IPS DF 4.7 (cell line): Measurements from ENCODE around the gene PSMG4.

Source experiments
- DNase-seq: peaks from one replicate; pipeline ENCODE4 v3.0.0-alpha.2; 2013; ENCODE audit warnings: low spot score; ENCODE audit errors: extremely low read depth

Gene PSMG4

GRCh38 chr6:3288711-3289663 is 30.2 kb downstream of the PSMG4 start:
- DNase-seq, result no peak

DNA sequence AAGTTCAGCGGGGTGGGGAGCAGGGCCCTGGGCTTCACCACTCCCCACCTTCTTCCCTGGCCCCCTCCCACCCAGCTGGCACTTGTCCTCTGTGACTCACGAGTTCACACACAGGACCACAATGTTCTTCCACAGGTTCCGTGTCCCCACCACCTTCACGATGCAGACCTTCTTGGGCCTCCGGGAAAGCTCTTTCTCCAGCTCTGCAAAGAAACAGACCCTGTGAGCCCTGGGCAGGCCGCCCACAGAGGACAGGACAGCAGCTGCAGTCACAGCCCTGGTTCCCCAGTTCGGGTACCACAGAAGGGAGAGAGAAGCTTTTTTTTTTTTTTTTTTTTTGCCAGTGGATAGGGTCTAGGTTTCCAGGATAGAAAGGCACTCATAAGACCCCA is 30.9 kb downstream of the PSMG4 start:
- DNase-seq, result no peak

DNA sequence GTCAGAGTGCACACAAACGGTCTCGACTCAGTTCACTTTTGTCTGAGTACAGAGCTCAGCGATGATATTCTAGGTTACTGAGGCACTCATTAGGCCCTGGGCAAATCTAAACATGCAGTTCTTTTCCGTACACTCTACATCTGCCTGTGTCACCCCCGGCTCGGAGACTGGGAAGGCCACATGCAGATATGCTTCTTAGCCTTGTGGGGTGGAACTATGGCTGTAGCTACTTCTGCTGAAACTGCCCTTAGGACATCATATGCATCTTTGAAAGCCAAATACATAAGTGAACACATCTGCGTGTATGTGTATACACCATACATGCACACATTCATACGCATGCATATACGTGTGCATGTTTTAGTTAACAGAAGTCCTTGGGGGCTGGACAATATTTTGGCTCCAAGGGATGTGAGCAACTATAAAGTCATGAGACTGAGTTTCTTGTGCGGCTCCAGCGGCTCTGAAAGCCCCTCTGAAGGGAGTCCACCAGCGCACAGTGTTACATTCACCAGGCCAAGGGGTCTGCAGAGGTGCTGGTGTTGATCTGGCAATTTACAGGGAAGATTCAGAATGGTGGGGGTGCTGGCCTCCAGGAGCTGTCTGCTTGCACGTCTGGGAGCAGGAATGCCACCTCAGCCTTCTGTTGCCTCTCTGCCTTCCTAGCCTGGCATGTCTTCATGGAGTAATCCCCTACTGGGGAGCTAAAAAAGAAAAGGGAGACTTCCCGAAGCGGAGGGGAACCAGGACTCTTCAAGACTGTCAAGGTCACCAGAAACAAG is 31.6 kb downstream of the PSMG4 start:
- DNase-seq, result no peak

DNA sequence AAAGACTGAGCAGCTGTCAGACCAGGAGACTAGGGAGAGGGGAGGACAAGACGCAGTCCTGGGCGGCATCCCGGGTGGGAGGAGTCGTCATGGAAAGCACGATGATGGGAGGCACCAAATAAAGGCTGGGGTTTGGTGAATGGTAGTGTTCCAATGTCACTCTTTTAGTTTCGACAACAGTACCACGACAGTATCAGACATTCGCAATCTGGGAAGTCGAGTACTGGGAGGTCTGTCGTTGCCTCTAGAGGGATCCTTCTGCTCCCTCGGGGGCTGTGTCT is 32.1 kb downstream of the PSMG4 start:
- DNase-seq, result no peak

DNA sequence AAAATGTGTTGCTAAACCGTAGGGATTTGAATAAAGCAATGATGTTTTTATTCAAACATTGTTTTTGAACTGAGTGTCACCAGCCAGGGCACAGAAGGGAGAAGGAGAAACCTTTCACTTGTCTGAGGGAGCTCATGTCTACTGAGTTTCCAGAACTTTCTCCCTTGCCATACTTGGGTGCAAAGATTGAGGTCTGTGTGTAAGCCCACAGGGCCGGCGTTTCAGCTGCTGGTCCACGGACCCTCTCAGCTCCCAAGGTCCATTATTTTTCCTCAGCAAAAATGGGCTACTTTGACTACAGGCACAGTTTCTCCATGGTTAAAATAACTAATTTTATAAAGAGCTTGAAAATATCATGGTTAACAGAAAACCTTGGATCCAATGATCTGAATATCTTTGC is 32.6 kb downstream of the PSMG4 start:
- DNase-seq, result no peak

DNA sequence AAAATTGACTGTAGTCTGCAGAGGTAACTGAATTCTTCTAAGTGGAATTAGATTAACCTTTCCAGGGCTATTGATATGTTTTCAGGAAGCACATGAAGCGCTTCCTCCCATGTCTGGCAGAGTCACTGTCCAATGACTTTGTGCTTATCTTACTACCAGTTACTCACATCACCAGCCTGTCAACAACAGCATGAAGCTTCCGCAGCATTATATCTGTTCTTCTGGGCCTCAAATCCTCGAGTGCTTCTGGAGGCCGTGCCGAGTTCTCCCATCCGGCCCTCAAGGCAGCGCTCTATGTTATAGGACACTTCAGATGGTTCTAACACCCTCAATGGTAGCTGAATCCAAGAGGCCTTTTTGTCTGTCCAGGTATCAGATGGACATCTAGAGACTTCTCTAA is 33.2 kb downstream of the PSMG4 start:
- no peak for DNase-seq

DNA sequence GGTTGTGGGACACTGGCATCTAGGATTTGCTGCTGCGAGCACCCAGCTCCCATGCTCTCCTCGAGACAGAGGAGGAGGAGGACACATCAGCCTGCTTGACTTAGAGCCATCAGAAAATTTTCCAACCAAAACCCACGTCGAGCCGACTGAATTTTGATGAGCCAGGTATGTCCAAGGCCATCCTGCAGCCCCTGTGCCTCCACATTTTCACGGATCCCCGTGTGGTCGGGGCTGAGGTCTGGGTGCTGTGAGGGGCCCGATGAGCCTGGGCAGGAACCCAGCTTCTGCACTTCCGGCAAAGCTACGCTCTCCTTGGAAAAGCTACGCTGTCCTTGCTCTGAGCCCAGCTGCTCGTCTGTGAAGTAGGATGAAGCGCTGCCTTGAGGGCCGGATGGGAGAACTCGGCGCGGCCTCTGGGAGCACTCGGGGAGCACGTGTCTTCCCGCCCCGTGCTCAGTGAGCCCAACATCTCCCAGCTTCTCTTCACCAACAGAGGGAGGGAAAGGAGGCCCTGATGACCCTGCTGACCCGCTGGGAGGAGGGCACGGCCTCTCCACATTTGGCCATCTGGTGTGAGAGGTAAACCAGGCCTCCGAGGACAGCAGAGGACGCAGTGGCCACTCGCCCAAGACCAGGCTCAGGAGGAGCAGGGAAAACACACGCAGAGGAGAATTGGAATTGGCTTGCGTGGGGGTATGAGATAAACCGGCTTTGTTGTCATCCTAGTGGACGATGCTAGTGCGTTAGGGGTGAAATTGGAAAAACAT is 33.9 kb downstream of the PSMG4 start:
- no peak for DNase-seq

DNA sequence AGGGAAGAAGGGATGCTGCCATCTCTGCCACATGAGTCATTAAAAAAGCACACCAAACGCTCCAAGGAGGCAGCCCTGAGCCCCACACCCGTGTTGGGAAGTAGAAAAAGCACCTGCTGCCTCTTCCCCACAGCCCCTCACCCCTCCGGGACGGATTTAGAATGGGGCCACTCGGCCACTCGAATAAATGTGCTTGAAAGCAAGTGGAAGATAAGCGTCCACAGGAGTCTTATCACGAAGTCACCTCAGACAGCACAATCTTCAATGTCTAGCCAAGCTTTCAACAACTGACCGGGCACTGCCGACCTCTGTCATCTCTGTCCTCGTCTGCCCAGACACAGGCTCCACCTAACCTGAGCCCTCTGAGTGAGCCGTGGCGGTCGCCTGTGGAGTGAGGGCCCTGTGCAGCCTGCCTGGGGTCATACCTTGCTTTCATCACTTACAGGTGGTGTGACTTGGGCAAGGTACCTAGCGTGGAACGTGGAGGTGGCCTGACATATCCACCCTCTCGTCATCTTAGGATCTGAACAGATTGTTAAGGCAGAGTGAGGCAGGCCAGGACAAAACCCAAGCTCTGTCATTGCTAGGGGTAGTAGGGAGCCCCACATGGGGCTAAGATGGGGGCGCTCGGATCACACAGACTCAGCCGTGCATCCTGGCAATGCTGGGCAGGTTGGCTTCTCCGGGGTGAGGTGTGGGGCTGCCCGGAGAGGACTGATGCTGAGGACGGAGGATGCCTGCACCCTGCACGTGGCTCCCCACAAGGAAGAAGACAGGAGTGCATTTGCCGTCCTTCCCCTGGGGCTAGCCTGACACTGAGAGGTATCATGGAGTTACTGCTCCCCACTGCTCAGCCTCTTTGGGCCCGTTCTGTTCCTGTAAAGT is 34.8 kb downstream of the PSMG4 start:
- no peak for DNase-seq

DNA sequence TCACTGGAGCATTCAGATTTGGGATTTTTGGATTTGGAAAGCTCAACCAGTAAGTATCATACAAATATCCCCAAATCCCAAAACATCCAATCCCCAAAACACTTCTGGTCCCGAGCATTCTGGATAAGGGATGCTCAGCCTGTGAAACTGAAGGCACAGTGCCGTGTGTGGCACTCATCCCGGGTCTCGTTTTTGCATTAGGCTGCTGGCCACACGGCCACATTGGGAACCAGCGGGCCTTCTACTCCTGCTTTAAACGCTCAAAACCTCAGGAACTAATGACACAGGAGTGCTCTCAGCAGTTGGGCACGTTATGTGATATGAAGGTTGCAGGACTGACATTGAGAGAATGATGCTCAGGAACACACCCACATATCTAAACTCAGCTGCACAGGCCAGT is 35.6 kb downstream of the PSMG4 start:
- no peak for DNase-seq

GRCh38 chr6:3294921-3295871 is 36.4 kb downstream of the PSMG4 start:
- no peak for DNase-seq

DNA sequence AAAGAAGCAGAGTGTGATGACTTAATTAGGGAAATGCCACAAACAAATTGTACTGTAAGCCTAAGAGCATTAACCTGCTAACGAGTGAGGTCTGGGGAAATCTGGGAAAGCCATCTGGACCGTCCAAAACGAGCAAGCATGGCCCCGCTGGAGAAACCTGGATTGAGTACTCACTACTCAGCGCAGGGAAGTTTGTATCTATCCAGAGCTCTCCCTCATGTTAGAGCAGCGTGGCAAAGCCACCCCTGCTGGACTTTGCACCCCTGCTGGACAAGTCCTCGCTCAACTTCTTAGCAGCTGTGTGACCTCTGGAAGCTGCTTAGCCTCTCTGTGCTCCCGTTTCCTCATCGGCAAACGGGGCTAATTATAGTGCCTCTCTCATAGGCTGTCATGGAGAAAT is 37.3 kb downstream of the PSMG4 start:
- no peak for DNase-seq

GRCh38 chr6:3296537-3296936 is 37.8 kb downstream of the PSMG4 start:
- no peak for DNase-seq

DNA sequence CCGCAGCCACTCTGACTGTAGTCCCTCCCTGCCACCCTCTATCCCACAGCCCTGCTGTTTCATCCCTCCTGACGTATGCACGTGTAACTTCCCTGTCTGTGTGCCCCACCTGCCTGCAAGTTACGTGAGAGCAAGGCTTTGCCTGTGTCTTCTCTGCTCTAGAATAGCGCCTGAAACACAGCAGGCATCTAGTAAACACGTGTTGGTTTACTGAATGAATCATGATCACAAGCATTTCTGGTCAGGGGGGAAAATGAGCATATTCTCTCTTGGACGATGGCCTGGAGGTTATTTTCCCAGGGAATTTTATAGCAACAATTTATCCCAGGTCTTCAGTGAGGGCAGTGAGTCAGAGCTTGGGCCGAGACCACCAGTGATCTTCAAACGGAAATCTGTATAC is 38.3 kb downstream of the PSMG4 start:
- no peak for DNase-seq

- DNase-seq, result no peak
Measured at GRCh38 chr6:3297909-3298308, 39.2 kb downstream of the PSMG4 start.

DNA sequence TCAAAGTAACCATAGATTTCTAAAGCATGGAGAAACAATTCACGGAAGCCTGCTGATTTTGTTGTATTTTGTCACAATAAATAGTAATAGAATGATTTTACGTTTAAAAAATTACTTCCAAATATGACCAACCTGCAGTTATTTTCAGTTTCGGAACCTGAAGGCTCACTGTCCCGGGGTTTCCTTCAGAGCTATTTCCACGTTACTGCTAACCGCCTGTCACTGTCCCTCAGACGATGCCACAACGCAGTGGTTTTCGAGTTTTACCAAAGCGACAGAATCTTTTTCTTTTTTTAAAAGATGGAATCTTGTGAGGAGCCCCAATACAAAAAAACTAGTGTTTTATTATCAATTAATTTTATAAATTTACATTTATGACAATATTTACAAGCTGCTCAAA is 40.5 kb downstream of the PSMG4 start:
- DNase-seq, result no peak

DNA sequence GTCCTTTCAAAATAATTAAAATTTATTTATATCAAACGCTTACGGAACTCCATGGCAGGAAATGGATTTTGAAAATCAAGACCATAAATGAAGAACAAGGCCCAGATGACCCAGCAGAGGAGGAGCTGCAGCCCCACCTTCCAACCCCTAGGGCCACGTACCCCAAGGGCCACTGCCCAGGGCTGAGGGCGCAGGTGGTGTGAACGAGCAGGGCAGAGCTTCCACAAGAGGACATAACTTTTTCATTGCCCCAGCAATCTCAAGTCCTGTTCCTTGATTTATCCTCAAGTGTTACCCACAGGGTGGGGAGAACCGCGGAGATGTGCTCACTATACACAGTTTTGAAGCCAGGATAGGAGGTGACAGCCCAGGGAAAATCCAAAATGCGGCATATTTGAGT is 42.8 kb downstream of the PSMG4 start:
- DNase-seq, result no peak

GRCh38 chr6:3303795-3304411 is 45.2 kb downstream of the PSMG4 start:
- no peak for DNase-seq

GRCh38 chr6:3304500-3305215 is 45.9 kb downstream of the PSMG4 start:
- DNase-seq, result no peak

GRCh38 chr6:3305216-3305565 is 46.4 kb downstream of the PSMG4 start:
- DNase-seq, result no peak
